ENCODE data around the gene CHTF8. TPM values are rescaled to one million over a fixed set of nuclear protein-coding genes. Genes with fewer than 3 reads are reported as not detected.

Gene CHTF8
- total and polyA plus RNA-seq, 10 of the 15 experiments (the other 5 are each of a cell fraction or from before 2014, with no cell fraction given), result 18.5 to 159 (median 102) TPM

- Histone ChIP-seq H3K9ac (ENCODE audit: control insufficient read depth, insufficient read depth, low read length) (no peak overlapping the region), H3K36me3 (ENCODE audit: control insufficient read depth in 2 of 2, insufficient read depth in 2 of 2, low read length in 1 of 2) (no peaks in the 10 kb centered on the region), H3K4me3 (no peak overlapping the region), H3K9me3 (replicated peaks; ENCODE audit: control insufficient read depth, insufficient read depth, low read length) (no peaks in the 10 kb centered on the region), H3K4me2 (ENCODE audit: control insufficient read depth, insufficient read depth) (no peak overlapping the region), H3K27ac (ENCODE audit: control insufficient read depth, insufficient read depth) (no peak overlapping the region), H3K79me2 (ENCODE audit: control insufficient read depth, insufficient read depth, low read length) (no peaks in the 10 kb centered on the region), H3K27me3 (replicated peaks in 1 of 2; ENCODE audit: control insufficient read depth in 2 of 2, insufficient read depth in 2 of 2, low read length in 1 of 2) (no peaks in the 10 kb centered on the region), H4K20me1 (ENCODE audit: control insufficient read depth, insufficient read depth) (no peaks in the 10 kb centered on the region), H3K4me1 (ENCODE audit: control insufficient read depth, insufficient read depth, low read length) (peaks cover 5% of the 10 kb centered on the region), H2AFZ (ENCODE audit: control insufficient read depth, low read depth, low read length) (no peak overlapping the region)
- BruUV-seq (replicated peaks), result no TSS peak
- ChIA-PET RAD21 (ENCODE audit: unreplicated experiment) (no interaction called here), SMC1A (ENCODE audit: uncharacterized antibody, unreplicated experiment) (interaction anchor here (0.6 to 1.4 kb wide), 3 partner anchors 42 to 481 kb away, joined by 3 to 4 read pairs (median 3); no protein-coding TSS in a partner anchor), CTCF (interaction anchor here (0.8 to 2.0 kb wide), 4 partner anchors 9 to 191 kb away, joined by 3 to 9 read pairs (median 4); no protein-coding TSS in a partner anchor), POLR2A (interaction anchor here (0.6 kb wide), 1 partner anchor 106 kb away, joined by 3 read pairs; no protein-coding TSS in a partner anchor)
- WGBS (ENCODE audit: insufficient coverage, insufficient replicate concordance, low lambda C conversion rate, missing lambda C conversion rate), result 54% methylated on average over 3 of the region's 3 CpGs
- in situ Hi-C loops (cut with MboI), result no loop called here
- FAIRE-seq (no peak), ATAC-seq (peak; percentile 46), DNase-seq (ENCODE audit: low read depth, low spot score) (no peak)
- no peak for TF ChIP-seq HSF1 (IDR thresholded peaks at IDR 0.05; ENCODE audit: low read depth, low read length)
- no peak for TF ChIP-seq IRF3 (IDR thresholded peaks at IDR 0.05)
- TF ChIP-seq NR2C1 (IDR thresholded peaks at IDR 0.05), result no peak
- TF ChIP-seq EZH2 (IDR thresholded peaks at IDR 0.05; ENCODE audit: borderline replicate concordance, control insufficient read depth, low read depth, low read length), result no peak
- no peak for TF ChIP-seq PAX5 (IDR thresholded peaks at IDR 0.05; ENCODE audit: borderline replicate concordance, low read depth, low read length)
- TF ChIP-seq HDAC6 (IDR thresholded peaks at IDR 0.05; ENCODE audit: unreplicated experiment), result no peak
- no peak for TF ChIP-seq USF1 (IDR thresholded peaks at IDR 0.05; ENCODE audit: borderline replicate concordance, extremely low read length, insufficient read depth, low read depth, low read length)
- TF ChIP-seq POLR2A (IDR thresholded peaks at IDR 0.05; ENCODE audit: low read depth, low read length), result no peak
- no peak for TF ChIP-seq NFYB (IDR thresholded peaks at IDR 0.05; ENCODE audit: insufficient read depth, low read depth, low read length)
- no peak for TF ChIP-seq STAT3 (IDR thresholded peaks at IDR 0.05; ENCODE audit: low read depth, low read length)
- TF ChIP-seq BCL11A (IDR thresholded peaks at IDR 0.05; ENCODE audit: low read depth, low read length), result no peak
- no peak for TF ChIP-seq RELA (IDR thresholded peaks at IDR 0.05; ENCODE audit: borderline replicate concordance, partially characterized antibody)
- TF ChIP-seq PML (IDR thresholded peaks at IDR 0.05; ENCODE audit: low read length), result no peak
- no peak for TF ChIP-seq NR2F1 (conservative IDR thresholded peaks at IDR 0.05)
- no peak for TF ChIP-seq SMARCA5 (IDR thresholded peaks at IDR 0.05)
- no peak for TF ChIP-seq FOXK2 (IDR thresholded peaks at IDR 0.05)
- TF ChIP-seq TBL1XR1 (IDR thresholded peaks at IDR 0.05; ENCODE audit: low read depth, low read length), result no peak
- TF ChIP-seq ZNF592 (IDR thresholded peaks at IDR 0.05), result no peak
- TF ChIP-seq CREM (IDR thresholded peaks at IDR 0.05; ENCODE audit: low read depth), result no peak
- TF ChIP-seq TCF3 (IDR thresholded peaks at IDR 0.05; ENCODE audit: borderline replicate concordance, insufficient read depth, low read depth, low read length), result no peak
- intact Hi-C loops (cut with micrococcal nuclease; ENCODE audit: unreplicated experiment), result no loop called here
These were observed 38.4 kb downstream of the CHTF8 start for GRCh38 chr16:69093974-69094373.

Measured in GM12878 (cell line).